ENCODE data around the gene UBE3D. TPM values are rescaled to one million over a fixed set of nuclear protein-coding genes. Genes with fewer than 3 reads are reported as not detected.

UBE3D gene
- total RNA-seq, 1 donor from 2014 or later: 5.3 TPM

GRCh38 chr6:82870582-82871172 is 195.0 kb downstream of the UBE3D start:
- ATAC-seq: no peak

GRCh38 chr6:82869493-82869892 is 196.1 kb downstream of the UBE3D start:
- no peak for ATAC-seq

More at GRCh38 chr6:82870582-82871172, 195.0 kb downstream of the UBE3D start:
- no peak overlapping the region for H3K4me3 ChIP-seq
- TF ChIP-seq CTCF (IDR thresholded peaks at IDR 0.05): no peak
- DNase-seq: no peak
- H3K27me3 ChIP-seq (ENCODE audit: low read depth): no peaks in the 10 kb centered on the region
- H3K9me3 ChIP-seq: no peaks in the 10 kb centered on the region
- intact Hi-C loops (cut with DNase I): no loop called here
- H3K27ac ChIP-seq: no peak overlapping the region
- no peaks in the 10 kb centered on the region for H3K36me3 ChIP-seq
- H3K4me1 ChIP-seq: no peaks in the 10 kb centered on the region

GRCh38 chr6:82867946-82868345 is 197.7 kb downstream of the UBE3D start:
- no peak for TF ChIP-seq CTCF (IDR thresholded peaks at IDR 0.05)
- Histone ChIP-seq H3K4me3 (no peak overlapping the region), H3K36me3 (no peaks in the 10 kb centered on the region), H3K27ac (no peak overlapping the region), H3K27me3 (ENCODE audit: low read depth) (no peaks in the 10 kb centered on the region), H3K9me3 (no peaks in the 10 kb centered on the region), H3K4me1 (no peaks in the 10 kb centered on the region)
- DNase-seq (no peak), ATAC-seq (no peak)
- intact Hi-C loops (cut with DNase I): no loop called here

More at GRCh38 chr6:82869493-82869892, 196.1 kb downstream of the UBE3D start:
- Histone ChIP-seq H3K27me3 (ENCODE audit: low read depth) (no peaks in the 10 kb centered on the region), H3K9me3 (no peaks in the 10 kb centered on the region), H3K36me3 (no peaks in the 10 kb centered on the region), H3K4me3 (no peak overlapping the region), H3K27ac (no peak overlapping the region), H3K4me1 (no peaks in the 10 kb centered on the region)
- no peak for TF ChIP-seq CTCF (IDR thresholded peaks at IDR 0.05)
- intact Hi-C loops (cut with DNase I): no loop called here
- no peak for DNase-seq

- intact Hi-C loops (cut with DNase I): no loop called here
- DNase-seq (no peak), ATAC-seq (no peak)
- TF ChIP-seq CTCF (IDR thresholded peaks at IDR 0.05): no peak
- H3K4me3 ChIP-seq: no peak overlapping the region
- no peak overlapping the region for H3K27ac ChIP-seq
- no peaks in the 10 kb centered on the region for H3K4me1 ChIP-seq
- no peaks in the 10 kb centered on the region for H3K9me3 ChIP-seq
- H3K27me3 ChIP-seq (ENCODE audit: low read depth): no peaks in the 10 kb centered on the region
- H3K36me3 ChIP-seq: no peaks in the 10 kb centered on the region
Measured at GRCh38 chr6:82866446-82866845, 199.2 kb downstream of the UBE3D start.

GRCh38 chr6:82865461-82865860 is 200.2 kb downstream of the UBE3D start:
- Histone ChIP-seq H3K27ac (no peak overlapping the region), H3K4me1 (no peaks in the 10 kb centered on the region), H3K4me3 (no peak overlapping the region), H3K9me3 (no peaks in the 10 kb centered on the region), H3K36me3 (no peaks in the 10 kb centered on the region), H3K27me3 (ENCODE audit: low read depth) (no peaks in the 10 kb centered on the region)
- intact Hi-C loops (cut with DNase I): no loop called here
- no peak for TF ChIP-seq CTCF (IDR thresholded peaks at IDR 0.05)
- no peak for ATAC-seq
- no peak for DNase-seq
